Forelimb muscle (tissue), 1 donor: ENCODE results near the gene STRBP. TPM values are rescaled to one million over a fixed set of nuclear protein-coding genes. Genes with fewer than 3 reads are reported as not detected.
"Not testable (repeated sequence)": the region's sequence is repeated elsewhere in the genome, so short reads cannot be mapped to it uniquely, and the experiment has no call there.

Source experiments
- DNase-seq: peaks from one replicate; pipeline ENCODE4 v3.0.0-alpha.2; 2013; ENCODE audit warnings: low read depth
- polyA plus RNA-seq: library from polyadenylated mRNA; unstranded; fragments of 120-200 nt; gene quantifications from one replicate; pipeline ENCODE4 v1.2.1, GENCODE V29; 2013; ENCODE audit not compliant: insufficient read length

STRBP gene
- polyA plus RNA-seq, 1 donor = 10.0 TPM

GRCh38 chr9:123283048-123283408 is 14.6 kb upstream of the STRBP start:
- DNase-seq = no peak

- DNase-seq = no peak
These were observed 14.1 kb upstream of the STRBP start for GRCh38 chr9:123282362-123283047.

GRCh38 chr9:123281659-123282350 is 13.4 kb upstream of the STRBP start:
- DNase-seq = no peak

GRCh38 chr9:123278879-123279493 is 10.6 kb upstream of the STRBP start:
- DNase-seq = not testable (repeated sequence)

GRCh38 chr9:123278361-123278760 is 10.0 kb upstream of the STRBP start:
- DNase-seq = no peak

- no peak for DNase-seq
These were observed 8.2 kb upstream of the STRBP start for GRCh38 chr9:123276551-123276950.

GRCh38 chr9:123271133-123271532 is 2.7 kb upstream of the STRBP start:
- DNase-seq = not testable (repeated sequence)

GRCh38 chr9:123269281-123269680 is 895 bp upstream of the STRBP start:
- DNase-seq = no peak

GRCh38 chr9:123268199-123268464 is 254 bp downstream of the STRBP start:
- no peak for DNase-seq

GRCh38 chr9:123267481-123268198 is 746 bp downstream of the STRBP start:
- DNase-seq = no peak

GRCh38 chr9:123266655-123267399 is 1.6 kb downstream of the STRBP start:
- DNase-seq = no peak

- no peak for DNase-seq
These were observed 2.6 kb downstream of the STRBP start for GRCh38 chr9:123265833-123266232.

- DNase-seq = no peak
These were observed 5.2 kb downstream of the STRBP start for GRCh38 chr9:123263227-123263626.

- no peak for DNase-seq
These were observed 6.0 kb downstream of the STRBP start for GRCh38 chr9:123262338-123262737.

GRCh38 chr9:123261006-123261677 is 7.2 kb downstream of the STRBP start:
- no peak for DNase-seq

- no peak for DNase-seq
These were observed 8.0 kb downstream of the STRBP start for GRCh38 chr9:123260340-123260739.

- no peak for DNase-seq
These were observed 11.1 kb downstream of the STRBP start for GRCh38 chr9:123257276-123257675.

- no peak for DNase-seq
These were observed 12.7 kb downstream of the STRBP start for GRCh38 chr9:123255718-123256117.

- DNase-seq = no peak
These were observed 15.2 kb downstream of the STRBP start for GRCh38 chr9:123253204-123253603.

- no peak for DNase-seq
These were observed 16.6 kb downstream of the STRBP start for GRCh38 chr9:123251741-123252140.

GRCh38 chr9:123251324-123251723 is 17.1 kb downstream of the STRBP start:
- no peak for DNase-seq
